ENCODE results near the gene ZNF740. TPM values are rescaled to one million over a fixed set of nuclear protein-coding genes. Genes with fewer than 3 reads are reported as not detected.

The ZNF740 gene
- total RNA-seq, 1 experiment from 2014 or later, result 35.8 TPM

- Histone ChIP-seq H3K27me3 (replicated peaks; ENCODE audit: control insufficient read depth, insufficient read depth, low read length) (no peaks in the 10 kb centered on the region), H3K9me3 (no peaks in the 10 kb centered on the region), H3K36me3 (ENCODE audit: control insufficient read depth, insufficient read depth, low read length) (no peaks in the 10 kb centered on the region), H3K4me1 (peaks cover 19% of the 10 kb centered on the region), H3K4me3 (ENCODE audit: low read depth, low read length) (no peak overlapping the region)
- CTCF ChIA-PET, result interaction anchor here (0.7 to 2.9 kb wide), 3 partner anchors 35 to 128 kb away, joined by 3 to 6 read pairs (median 6); a partner anchor contains a TSS
- no peak for DNase-seq
- no peaks in the 10 kb centered on the region for H3K27me3 Mint-ChIP-seq (ENCODE audit: insufficient read depth, unreplicated experiment)
- POLR2A ChIA-PET, result interaction anchor here (0.6 kb wide), 1 partner anchor 37 kb away, joined by 7 read pairs; the partner anchor contains the start of genes CSAD and ZNF740
- H3K27ac Mint-ChIP-seq (ENCODE audit: unreplicated experiment), result no peak overlapping the region
- peaks cover 29% of the 10 kb centered on the region for H3K4me1 Mint-ChIP-seq (ENCODE audit: low read depth, unreplicated experiment)
- H3K36me3 Mint-ChIP-seq (ENCODE audit: insufficient read depth, unreplicated experiment), result peaks cover 10% of the 10 kb centered on the region
- no peaks in the 10 kb centered on the region for H3K9me3 Mint-ChIP-seq (ENCODE audit: unreplicated experiment)
- no TSS peak for BruUV-seq (replicated peaks)
- H3K4me3 Mint-ChIP-seq (ENCODE audit: unreplicated experiment), result no peak overlapping the region
- intact Hi-C loops (cut with micrococcal nuclease; ENCODE audit: unreplicated experiment), result no loop called here
- TF ChIP-seq CTCF (IDR thresholded peaks at IDR 0.05; ENCODE audit: insufficient read depth in 1 of 2, low read depth in 1 of 2, low read length in 1 of 2, severe bottlenecking in 1 of 2, unreplicated experiment in 1 of 2), result no peak
Observed at GRCh38 chr12:53217051-53217930, 36.8 kb downstream of the ZNF740 start.

- DNase-seq, result no peak
- H3K4me3 Mint-ChIP-seq (ENCODE audit: unreplicated experiment), result no peak overlapping the region
- TF ChIP-seq CTCF (IDR thresholded peaks at IDR 0.05; ENCODE audit: insufficient read depth in 1 of 2, low read depth in 1 of 2, low read length in 1 of 2, severe bottlenecking in 1 of 2, unreplicated experiment in 1 of 2), result no peak
- H3K27me3 Mint-ChIP-seq (ENCODE audit: insufficient read depth, unreplicated experiment), result no peaks in the 10 kb centered on the region
- peaks cover 34% of the 10 kb centered on the region for H3K4me1 Mint-ChIP-seq (ENCODE audit: low read depth, unreplicated experiment)
- no peak overlapping the region for H3K27ac Mint-ChIP-seq (ENCODE audit: unreplicated experiment)
- Histone ChIP-seq H3K36me3 (ENCODE audit: control insufficient read depth, insufficient read depth, low read length) (no peaks in the 10 kb centered on the region), H3K4me3 (ENCODE audit: low read depth, low read length) (no peak overlapping the region), H3K4me1 (peaks cover 20% of the 10 kb centered on the region), H3K27me3 (replicated peaks; ENCODE audit: control insufficient read depth, insufficient read depth, low read length) (no peaks in the 10 kb centered on the region), H3K9me3 (no peaks in the 10 kb centered on the region)
- no peaks in the 10 kb centered on the region for H3K9me3 Mint-ChIP-seq (ENCODE audit: unreplicated experiment)
- BruUV-seq (replicated peaks), result no TSS peak
- intact Hi-C loops (cut with micrococcal nuclease; ENCODE audit: unreplicated experiment), result no loop called here
- POLR2A ChIA-PET, result interaction anchor here (0.6 kb wide), 2 partner anchors 37 to 65 kb away, joined by 3 to 7 read pairs; partner anchors contain the start of genes CSAD and ZNF740
- CTCF ChIA-PET, result interaction anchor here (0.7 to 0.8 kb wide), 3 partner anchors 34 to 163 kb away, joined by 3 read pairs; a partner anchor contains a TSS
- peaks cover 10% of the 10 kb centered on the region for H3K36me3 Mint-ChIP-seq (ENCODE audit: insufficient read depth, unreplicated experiment)
Observed at GRCh38 chr12:53217931-53218307, 37.4 kb downstream of the ZNF740 start.

- H3K27ac Mint-ChIP-seq (ENCODE audit: unreplicated experiment), result no peak overlapping the region
- DNase-seq, result no peak
- Histone ChIP-seq H3K9me3 (no peaks in the 10 kb centered on the region), H3K4me1 (peaks cover 20% of the 10 kb centered on the region), H3K4me3 (ENCODE audit: low read depth, low read length) (no peak overlapping the region), H3K36me3 (ENCODE audit: control insufficient read depth, insufficient read depth, low read length) (no peaks in the 10 kb centered on the region), H3K27me3 (replicated peaks; ENCODE audit: control insufficient read depth, insufficient read depth, low read length) (no peaks in the 10 kb centered on the region)
- intact Hi-C loops (cut with micrococcal nuclease; ENCODE audit: unreplicated experiment), result no loop called here
- CTCF ChIA-PET, result interaction anchor here (0.7 to 0.8 kb wide), 2 partner anchors 33 to 162 kb away, joined by 3 read pairs; a partner anchor contains a TSS
- H3K9me3 Mint-ChIP-seq (ENCODE audit: unreplicated experiment), result no peaks in the 10 kb centered on the region
- H3K27me3 Mint-ChIP-seq (ENCODE audit: insufficient read depth, unreplicated experiment), result no peaks in the 10 kb centered on the region
- POLR2A ChIA-PET, result interaction anchor here (0.6 kb wide), 1 partner anchor 64 kb away, joined by 3 read pairs; no protein-coding TSS in a partner anchor
- H3K4me3 Mint-ChIP-seq (ENCODE audit: unreplicated experiment), result peak overlapping the region; percentile 97
- TF ChIP-seq CTCF (IDR thresholded peaks at IDR 0.05; ENCODE audit: insufficient read depth in 1 of 2, low read depth in 1 of 2, low read length in 1 of 2, severe bottlenecking in 1 of 2, unreplicated experiment in 1 of 2), result no peak
- BruUV-seq (replicated peaks), result no TSS peak
- peaks cover 35% of the 10 kb centered on the region for H3K4me1 Mint-ChIP-seq (ENCODE audit: low read depth, unreplicated experiment)
- H3K36me3 Mint-ChIP-seq (ENCODE audit: insufficient read depth, unreplicated experiment), result peaks cover 10% of the 10 kb centered on the region
Observed at GRCh38 chr12:53218551-53219291, 38.2 kb downstream of the ZNF740 start.
